ENCODE results near the gene ACBD6. TPM values are rescaled to one million over a fixed set of nuclear protein-coding genes. Genes with fewer than 3 reads are reported as not detected.

ACBD6 gene
- total and polyA plus RNA-seq, 2 of the 4 experiments (the other 2 are of a cell fraction) = 52.5 to 59.1 TPM

DNA sequence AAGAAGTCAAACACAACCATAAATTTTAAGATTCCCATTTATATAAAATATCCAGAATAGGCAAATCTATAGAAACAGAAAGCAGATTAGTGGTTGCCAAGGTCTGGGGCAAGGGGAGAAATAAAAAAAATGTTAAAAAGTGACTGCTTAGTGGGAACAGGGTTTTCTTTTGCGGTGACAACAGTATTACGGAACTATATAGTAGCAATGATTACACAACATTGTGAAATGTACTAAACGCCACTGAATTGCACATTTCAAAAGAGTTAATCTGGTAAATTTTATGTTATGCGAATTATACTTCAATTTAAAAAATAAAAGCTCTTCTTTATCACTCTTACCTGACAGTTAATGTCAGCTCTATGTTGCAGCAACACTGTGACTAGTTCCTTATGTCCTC, 105.2 kb downstream of the ACBD6 start:
- Histone ChIP-seq H3K4me2 (ENCODE audit: low read depth, low read length) (no peak overlapping the region), H2AFZ (replicated peaks; ENCODE audit: low read length, poor library complexity) (no peak overlapping the region), H3K4me1 (ENCODE audit: control insufficient read depth, insufficient read depth, low read length) (no peaks in the 10 kb centered on the region), H2BK5ac (ENCODE audit: low read depth, low read length, poor library complexity, severe bottlenecking) (no peak overlapping the region), H2BK20ac (ENCODE audit: low read depth, low read length) (no peak overlapping the region), H3K18ac (ENCODE audit: low read depth, low read length) (no peak overlapping the region), H3K4ac (ENCODE audit: low read depth, low read length) (no peak overlapping the region), H2AK5ac (ENCODE audit: low read depth, low read length) (no peak overlapping the region), H3K14ac (replicated peaks; ENCODE audit: low read depth, low read length) (no peak overlapping the region), H4K91ac (ENCODE audit: insufficient read depth, low read depth, low read length) (no peak overlapping the region), H2BK120ac (ENCODE audit: low read depth, low read length) (no peak overlapping the region), H3K9me3 (ENCODE audit: control insufficient read depth, insufficient read depth, low read length) (no peaks in the 10 kb centered on the region), H2BK15ac (ENCODE audit: low read depth, low read length) (no peak overlapping the region), H3K9ac (ENCODE audit: low read depth, low read length) (no peak overlapping the region), H3K27me3 (ENCODE audit: control insufficient read depth, insufficient read depth, low read length) (no peaks in the 10 kb centered on the region), H4K20me1 (ENCODE audit: insufficient read depth, low read length) (no peaks in the 10 kb centered on the region; the same call in 1 of the 2 replicates), H3K79me1 (ENCODE audit: low read depth in 1 of 2, low read length in 2 of 2) (peaks cover 4 to 28% of the 10 kb centered on the region in 2 experiments; a peak in 3 of 4 replicates), H3K56ac (ENCODE audit: extremely low read depth, insufficient read depth, low read length) (no peak overlapping the region), H4K5ac (ENCODE audit: low read depth, low read length) (no peak overlapping the region), H3K4me3 (ENCODE audit: insufficient read depth, low read depth, low read length) (no peak overlapping the region), H2AK9ac (replicated peaks; ENCODE audit: low read depth, low read length, poor library complexity) (no peak overlapping the region), H3K36me3 (ENCODE audit: control insufficient read depth, insufficient read depth, low read length) (peaks cover 7% of the 10 kb centered on the region; the same call in 1 of the 2 replicates), H3K23ac (ENCODE audit: low read depth, low read length) (no peak overlapping the region), H3K27ac (ENCODE audit: insufficient read depth, low read length) (no peak overlapping the region), H4K8ac (ENCODE audit: low read depth in 2 of 2, low read length in 2 of 2) (no peak overlapping the region), H3K9me1 (ENCODE audit: insufficient read depth, low read length) (no peaks in the 10 kb centered on the region)
- ChIA-PET CTCF (no interaction called here), POLR2A (ENCODE audit: unreplicated experiment) (no interaction called here)
- dilution Hi-C loops (cut with HindIII; ENCODE audit: low sequenced_read_pairs, unreplicated experiment) = no loop called here
- no peak for ATAC-seq (ENCODE audit: low read depth)
- DNase-seq = no peak
- TF ChIP-seq RCOR1 (IDR thresholded peaks at IDR 0.05; ENCODE audit: insufficient replicate concordance, low read length) (no peak), NFE2L2 (IDR thresholded peaks at IDR 0.05; ENCODE audit: low read depth, low read length) (no peak), FOS (IDR thresholded peaks at IDR 0.05; ENCODE audit: low read depth, low read length) (no peak), CEBPB (IDR thresholded peaks at IDR 0.05; ENCODE audit: low read depth, low read length) (peak; percentile 50)
- intact Hi-C loops (cut with micrococcal nuclease) = no loop called here
- BruUV-seq (replicated peaks) = no TSS peak
- no CpG with 5 or more reads among the region's 4 CpGs for WGBS, 2 experiments (ENCODE audit: extremely low coverage in 2 of 2, insufficient read length in 1 of 2)
- in situ Hi-C loops (cut with MboI; ENCODE audit: low sequenced_read_pairs) = no loop called here
